ENCODE data around the gene NUDT7. TPM values are rescaled to one million over a fixed set of nuclear protein-coding genes. Genes with fewer than 3 reads are reported as not detected.

Gene NUDT7
- total RNA-seq, 1 experiment from 2014 or later, result 7.5 TPM

DNA sequence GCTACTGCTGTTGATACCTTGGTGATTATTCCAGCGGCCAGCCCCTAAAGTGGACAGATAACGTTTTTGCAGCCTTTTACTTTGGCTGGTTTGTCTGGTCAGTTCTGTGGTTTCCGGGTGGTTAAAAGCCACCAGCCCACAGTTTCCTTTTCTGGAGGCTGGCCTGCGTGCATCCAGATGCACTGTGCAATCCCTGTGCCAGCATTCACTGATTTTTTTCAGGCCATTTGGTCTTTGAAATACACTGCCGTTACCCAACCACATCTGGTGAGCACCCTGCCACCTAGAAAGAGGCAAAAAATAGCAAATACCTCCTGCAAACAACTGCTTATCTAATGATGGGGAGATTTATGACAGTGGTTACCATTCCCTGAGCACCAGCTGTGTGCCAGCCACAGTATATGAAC is 797 bp downstream of the NUDT7 start:
- ATAC-seq (no peak), DNase-seq (ENCODE audit: low spot score) (no peak)
- peak overlapping the region; percentile 90 for H3K27ac Mint-ChIP-seq
- no peaks in the 10 kb centered on the region for H3K27me3 Mint-ChIP-seq (ENCODE audit: low read depth)
- H3K4me3 Mint-ChIP-seq, result peak overlapping the region; percentile 78
- H3K9me3 Mint-ChIP-seq, result peaks cover 7% of the 10 kb centered on the region
- peaks cover 14% of the 10 kb centered on the region for H3K36me3 Mint-ChIP-seq
- ChIA-PET CTCF (interaction anchor here (1.8 kb wide), 1 partner anchor 280 kb away, joined by 11 read pairs; no protein-coding TSS in a partner anchor), POLR2A (interaction anchor here (1.4 kb wide), 1 partner anchor 46 kb away, joined by 3 read pairs; no protein-coding TSS in a partner anchor)
- H3K4me1 Mint-ChIP-seq, result peaks cover 17% of the 10 kb centered on the region
- TF ChIP-seq CREB1 (CRISPR knock-in tag; IDR thresholded peaks at IDR 0.05) (no peak), GRHL2 (CRISPR knock-in tag; IDR thresholded peaks at IDR 0.05; ENCODE audit: insufficient replicate concordance, severe bottlenecking) (no peak), IRF2 (CRISPR knock-in tag; IDR thresholded peaks at IDR 0.05; ENCODE audit: borderline replicate concordance, low read depth) (no peak), EMX1 (CRISPR knock-in tag; IDR thresholded peaks at IDR 0.05) (no peak), SOX15 (CRISPR knock-in tag; IDR thresholded peaks at IDR 0.05) (no peak), ZNF232 (CRISPR knock-in tag; IDR thresholded peaks at IDR 0.05) (no peak), JAZF1 (CRISPR knock-in tag; IDR thresholded peaks at IDR 0.05) (no peak), NFYB (CRISPR knock-in tag; conservative IDR thresholded peaks at IDR 0.05; ENCODE audit: low read depth) (no peak), CDX4 (CRISPR knock-in tag; IDR thresholded peaks at IDR 0.05; ENCODE audit: borderline replicate concordance) (no peak), PRRX2 (CRISPR knock-in tag; IDR thresholded peaks at IDR 0.05) (no peak), JUN (CRISPR knock-in tag; IDR thresholded peaks at IDR 0.05) (no peak), NFE2L1 (CRISPR knock-in tag; IDR thresholded peaks at IDR 0.05) (no peak), RORB (CRISPR knock-in tag; IDR thresholded peaks at IDR 0.05) (no peak), SMAD3 (CRISPR knock-in tag; IDR thresholded peaks at IDR 0.05; ENCODE audit: borderline replicate concordance) (no peak), NR1H2 (CRISPR knock-in tag; IDR thresholded peaks at IDR 0.05) (no peak), ETV6 (CRISPR knock-in tag; IDR thresholded peaks at IDR 0.05) (no peak)

- H3K27me3 Mint-ChIP-seq (ENCODE audit: low read depth), result no peaks in the 10 kb centered on the region
- peaks cover 17% of the 10 kb centered on the region for H3K4me1 Mint-ChIP-seq
- peaks cover 14% of the 10 kb centered on the region for H3K36me3 Mint-ChIP-seq
- H3K4me3 Mint-ChIP-seq, result 0 out of 2 replicates have a peak overlapping the region, but pooled peaks have one; percentile 27
- no peak for DNase-seq (ENCODE audit: low spot score)
- ChIA-PET CTCF (no interaction called here), POLR2A (no interaction called here)
- peak; percentile 16; the same call in 1 of the 2 replicates for TF ChIP-seq GABPB1 (CRISPR knock-in tag; IDR thresholded peaks at IDR 0.05)
- TF ChIP-seq, protein P1, sequence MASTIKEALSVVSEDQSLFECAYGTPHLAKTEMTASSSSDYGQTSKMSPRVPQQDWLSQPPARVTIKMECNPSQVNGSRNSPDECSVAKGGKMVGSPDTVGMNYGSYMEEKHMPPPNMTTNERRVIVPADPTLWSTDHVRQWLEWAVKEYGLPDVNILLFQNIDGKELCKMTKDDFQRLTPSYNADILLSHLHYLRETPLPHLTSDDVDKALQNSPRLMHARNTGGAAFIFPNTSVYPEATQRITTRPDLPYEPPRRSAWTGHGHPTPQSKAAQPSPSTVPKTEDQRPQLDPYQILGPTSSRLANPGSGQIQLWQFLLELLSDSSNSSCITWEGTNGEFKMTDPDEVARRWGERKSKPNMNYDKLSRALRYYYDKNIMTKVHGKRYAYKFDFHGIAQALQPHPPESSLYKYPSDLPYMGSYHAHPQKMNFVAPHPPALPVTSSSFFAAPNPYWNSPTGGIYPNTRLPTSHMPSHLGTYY (CRISPR knock-in tag; IDR thresholded peaks at IDR 0.05), result no peak
- H3K27ac Mint-ChIP-seq, result no peak overlapping the region
- peaks cover 7% of the 10 kb centered on the region for H3K9me3 Mint-ChIP-seq
- ATAC-seq, result no peak
Observed at GRCh38 chr16:77724174-77724573, 1.9 kb downstream of the NUDT7 start.

DNA sequence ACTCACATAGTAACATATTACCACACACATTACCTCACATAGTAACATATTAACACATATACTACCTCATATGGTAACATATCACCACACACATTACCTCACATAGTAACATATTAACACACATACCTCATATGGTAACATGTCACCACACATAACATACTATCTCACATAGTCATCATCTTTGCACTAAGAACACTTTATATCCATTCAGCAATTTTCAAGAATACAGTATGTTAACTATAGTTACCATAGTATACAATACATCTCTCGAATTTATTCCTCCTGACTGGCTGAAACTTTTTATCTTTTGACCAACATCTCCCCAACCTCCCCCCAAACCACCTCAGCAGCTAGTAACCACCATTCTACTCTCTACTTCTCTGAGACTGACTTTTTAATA is 7.6 kb downstream of the NUDT7 start:
- TF ChIP-seq MAX (CRISPR knock-in tag; IDR thresholded peaks at IDR 0.05) (no peak), NFYB (CRISPR knock-in tag; conservative IDR thresholded peaks at IDR 0.05; ENCODE audit: low read depth) (no peak), ESRRA (CRISPR knock-in tag; IDR thresholded peaks at IDR 0.05; ENCODE audit: borderline replicate concordance) (no peak)
- Mint-ChIP-seq H3K27ac (no peak overlapping the region), H3K36me3 (peaks cover 23% of the 10 kb centered on the region), H3K4me3 (no peak overlapping the region), H3K27me3 (ENCODE audit: low read depth) (no peaks in the 10 kb centered on the region), H3K9me3 (peaks cover 21% of the 10 kb centered on the region), H3K4me1 (no peaks in the 10 kb centered on the region)
- no peak for DNase-seq (ENCODE audit: low spot score)
- no peak for ATAC-seq
- CTCF ChIA-PET, result no interaction called here
- POLR2A ChIA-PET, result no interaction called here
